SKM-1 (cell line): ENCODE data around the gene MEGF6.

Source experiments
- DNase-seq: peaks from one replicate; lab custom pipeline; 2025; ENCODE audit not compliant: unreplicated experiment; lab: John Stamatoyannopoulos, UW

MEGF6 gene

GRCh38 chr1:3644273-3644672, 33.0 kb upstream of the MEGF6 start:
- no peak for DNase-seq

- DNase-seq: no peak
These were observed 31.8 kb upstream of the MEGF6 start for GRCh38 chr1:3642919-3643675.

GRCh38 chr1:3641816-3642215, 30.5 kb upstream of the MEGF6 start:
- DNase-seq: no peak

GRCh38 chr1:3641046-3641760, 29.9 kb upstream of the MEGF6 start:
- no peak for DNase-seq

GRCh38 chr1:3640121-3640837, 29.0 kb upstream of the MEGF6 start:
- no peak for DNase-seq

- DNase-seq: no peak
These were observed 28.1 kb upstream of the MEGF6 start for GRCh38 chr1:3639397-3639911.

- no peak for DNase-seq
These were observed 27.4 kb upstream of the MEGF6 start for GRCh38 chr1:3638676-3639075.

GRCh38 chr1:3638027-3638426, 26.7 kb upstream of the MEGF6 start:
- DNase-seq: no peak

- DNase-seq: no peak
These were observed 25.2 kb upstream of the MEGF6 start for GRCh38 chr1:3636531-3636930.

GRCh38 chr1:3636080-3636479, 24.8 kb upstream of the MEGF6 start:
- no peak for DNase-seq

- no peak for DNase-seq
These were observed 22.9 kb upstream of the MEGF6 start for GRCh38 chr1:3634059-3634800.

- DNase-seq: no peak
These were observed 22.2 kb upstream of the MEGF6 start for GRCh38 chr1:3633344-3634058.

- DNase-seq: no peak
These were observed 21.5 kb upstream of the MEGF6 start for GRCh38 chr1:3632716-3633343.

GRCh38 chr1:3632298-3632697, 21.0 kb upstream of the MEGF6 start:
- no peak for DNase-seq

GRCh38 chr1:3631320-3632260, 20.3 kb upstream of the MEGF6 start:
- no peak for DNase-seq

GRCh38 chr1:3630914-3631313, 19.6 kb upstream of the MEGF6 start:
- DNase-seq: no peak

- no peak for DNase-seq
These were observed 18.9 kb upstream of the MEGF6 start for GRCh38 chr1:3630161-3630611.

GRCh38 chr1:3629561-3630160, 18.4 kb upstream of the MEGF6 start:
- no peak for DNase-seq
